C4-2B (cell line): Measurements from ENCODE around the gene THADA.

Experiments
- CTCF ChIP-seq: fragments of 450-650 bp; conservative IDR thresholded peaks from 2 replicates; pipeline ENCODE4 v1.5.1; 2017; ENCODE audit warnings: mild to moderate bottlenecking
- ZFX ChIP-seq: fragments of 450-650 bp; IDR thresholded peaks from 2 replicates; pipeline ENCODE4 v1.6.1; 2017

GRCh38 chr2:43214253-43214652, 381.6 kb downstream of the THADA start:
- TF ChIP-seq CTCF (no peak), ZFX (no peak)
